BLaER1 treated with 17β-estradiol and CSF1 and Interleukin-3, amounts not matched to agents 10 nM and 100 nM (cell line): ENCODE measurements around the gene HEG1.

Experiments
- H3K27ac ChIP-seq, 11 experiments: shearing (Covaris generic); formaldehyde crosslinking; 2 replicates each; pipeline ENCODE4 v1.8.1; 2022
- H3K27me3 ChIP-seq, 11 experiments: shearing (Covaris generic); formaldehyde crosslinking; 2 replicates each; pipeline ENCODE4 v1.8.1; 2022
- H3K36me3 ChIP-seq, 11 experiments: shearing (Covaris generic); formaldehyde crosslinking; 2 replicates each; pipeline ENCODE4 v1.8.1; 2022
- H3K4me1 ChIP-seq, 10 experiments: shearing (Covaris generic); formaldehyde crosslinking; 2 replicates each; pipeline ENCODE4 v1.8.1; 2022
- H3K4me2 ChIP-seq, 11 experiments: shearing (Covaris generic); formaldehyde crosslinking; 2 replicates each; pipeline ENCODE4 v1.8.1; 2022
- H3K4me3 ChIP-seq, 10 experiments: shearing (Covaris generic); formaldehyde crosslinking; 2 replicates each; pipeline ENCODE4 v1.8.1; 2022
- H3K9ac ChIP-seq, 11 experiments: shearing (Covaris generic); formaldehyde crosslinking; 2 replicates each; pipeline ENCODE4 v1.8.1; 2022
- H3K9me3 ChIP-seq, 11 experiments: shearing (Covaris generic); formaldehyde crosslinking; replicated peaks in 1 of 11; 2 replicates each; pipeline ENCODE4 v1.8.1; 2022
- H4K20me1 ChIP-seq, 11 experiments: shearing (Covaris generic); formaldehyde crosslinking; 2 replicates each; pipeline ENCODE4 v1.8.1; 2022
- Cebpa-rat ChIP-seq, 11 experiments: shearing (Covaris generic); IDR thresholded peaks; 2 replicates each; pipeline ENCODE4 v1.8.1; 2022

HEG1 gene

DNA sequence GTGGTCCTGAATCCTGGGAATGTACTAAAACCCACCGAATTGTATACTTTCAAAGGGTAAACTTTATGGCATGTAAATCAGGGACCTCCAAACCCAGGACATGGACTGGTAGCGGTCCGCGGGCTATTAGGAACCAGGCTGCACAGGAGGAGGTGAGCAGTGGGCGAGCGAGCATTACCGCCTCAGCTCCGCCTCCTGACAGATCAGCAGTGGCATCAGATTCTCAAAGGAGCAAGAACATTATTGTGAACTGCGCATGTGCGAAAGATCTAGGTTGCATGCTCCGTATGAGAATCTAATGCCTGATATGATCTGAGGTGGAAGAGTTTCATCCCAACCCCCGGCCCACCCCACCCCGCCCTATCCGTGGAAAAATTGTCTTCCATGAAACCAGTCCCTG lies 22.2 kb downstream of the HEG1 start:
- H3K27ac ChIP-seq: no peak overlapping the region
- peaks cover 0 to 35% (median under 1%) of the 10 kb centered on the region in 11 experiments; a peak in 5 of 22 replicates for H4K20me1 ChIP-seq
- no peak for TF ChIP-seq Cebpa-rat (IDR thresholded peaks at IDR 0.05)
- H3K4me3 ChIP-seq: no peak overlapping the region
- H3K9me3 ChIP-seq: peaks cover 16 to 24% (median 18%) of the 10 kb centered on the region in 11 experiments; a peak in 21 of 22 replicates
- H3K4me1 ChIP-seq: peaks cover 12 to 33% (median 23%) of the 10 kb centered on the region in 10 experiments
- peaks cover 4 to 25% (median 7%) of the 10 kb centered on the region in 11 experiments; a peak in 14 of 22 replicates for H3K36me3 ChIP-seq
- no peak overlapping the region for H3K9ac ChIP-seq
- H3K27me3 ChIP-seq: no peaks in the 10 kb centered on the region
- no peak overlapping the region for H3K4me2 ChIP-seq

GRCh38 chr3:125033135-125033534 lies 22.7 kb downstream of the HEG1 start:
- no peaks in the 10 kb centered on the region for H3K27me3 ChIP-seq
- peaks cover 0 to 31% (median 0%) of the 10 kb centered on the region in 11 experiments; a peak in 5 of 22 replicates for H4K20me1 ChIP-seq
- no peak overlapping the region for H3K9ac ChIP-seq
- H3K4me2 ChIP-seq: peak overlapping the region in 7 of 11 experiments; percentile 63 to 79 (median 70); a peak in 13 of 22 replicates
- H3K9me3 ChIP-seq: peaks cover 16 to 24% (median 18%) of the 10 kb centered on the region in 11 experiments; a peak in 21 of 22 replicates
- no peak for TF ChIP-seq Cebpa-rat (IDR thresholded peaks at IDR 0.05)
- peaks cover 8 to 30% (median 11%) of the 10 kb centered on the region in 11 experiments; a peak in 17 of 22 replicates for H3K36me3 ChIP-seq
- no peak overlapping the region for H3K4me3 ChIP-seq
- peak overlapping the region in 2 of 11 experiments; percentile 32 to 47; a peak in 1 of 22 replicates for H3K27ac ChIP-seq
- peaks cover 12 to 37% (median 23%) of the 10 kb centered on the region in 10 experiments for H3K4me1 ChIP-seq

- Histone ChIP-seq H3K27ac (peak overlapping the region in 6 of 11 experiments; percentile 1 to 54 (median 36); a peak in 9 of 22 replicates), H3K36me3 (peaks cover 9 to 35% (median 16%) of the 10 kb centered on the region in 11 experiments; a peak in 19 of 22 replicates), H3K4me3 (no peak overlapping the region), H3K4me1 (peaks cover 12 to 37% (median 23%) of the 10 kb centered on the region in 10 experiments), H3K9ac (0 out of 22 replicates have a peak overlapping the region, but pooled peaks of 1 of the 11 experiments have one; percentile 5), H3K4me2 (peak overlapping the region; percentile 29 to 79 (median 66)), H4K20me1 (peaks cover 0 to 27% (median 0%) of the 10 kb centered on the region in 11 experiments; a peak in 5 of 22 replicates), H3K9me3 (peaks cover 16 to 24% (median 18%) of the 10 kb centered on the region in 11 experiments; a peak in 21 of 22 replicates), H3K27me3 (no peaks in the 10 kb centered on the region)
- TF ChIP-seq Cebpa-rat (IDR thresholded peaks at IDR 0.05): no peak
Observed at GRCh38 chr3:125032683-125033082, 23.1 kb downstream of the HEG1 start.

- Histone ChIP-seq H3K27ac (peak overlapping the region in 6 of 11 experiments; percentile 1 to 54 (median 36); a peak in 9 of 22 replicates), H3K4me2 (peak overlapping the region; percentile 29 to 79 (median 66)), H3K27me3 (no peaks in the 10 kb centered on the region), H3K4me3 (no peak overlapping the region), H3K9me3 (peaks cover 16 to 24% (median 18%) of the 10 kb centered on the region in 11 experiments; a peak in 21 of 22 replicates), H3K4me1 (peaks cover 12 to 37% (median 23%) of the 10 kb centered on the region in 10 experiments), H4K20me1 (peaks cover 0 to 22% (median 0%) of the 10 kb centered on the region in 11 experiments; a peak in 4 of 22 replicates), H3K9ac (0 out of 22 replicates have a peak overlapping the region, but pooled peaks of 1 of the 11 experiments have one; percentile 5), H3K36me3 (peaks cover 13 to 40% (median 19%) of the 10 kb centered on the region in 11 experiments; a peak in 21 of 22 replicates)
- TF ChIP-seq Cebpa-rat (IDR thresholded peaks at IDR 0.05): no peak
Observed at GRCh38 chr3:125032100-125032643, 23.6 kb downstream of the HEG1 start.

DNA sequence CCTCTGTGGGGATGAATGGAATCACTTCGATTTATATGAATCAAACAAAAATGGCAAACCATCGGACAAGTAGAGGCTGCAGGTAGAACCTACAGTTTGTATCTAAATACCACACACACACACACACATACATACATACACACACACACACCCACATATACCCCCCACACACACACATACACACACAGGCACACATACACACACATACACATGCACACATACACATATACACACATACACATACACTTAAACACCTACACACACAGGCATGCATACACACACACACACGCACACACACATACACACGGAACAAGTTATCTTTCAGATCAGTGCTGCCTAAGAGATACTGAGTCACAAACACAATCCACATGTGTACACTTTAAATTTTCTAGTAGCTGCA lies 24.3 kb downstream of the HEG1 start:
- no peaks in the 10 kb centered on the region for H3K27me3 ChIP-seq
- no peak overlapping the region for H3K9ac ChIP-seq
- H3K4me2 ChIP-seq: peak overlapping the region in 1 of 11 experiments; percentile 2; a peak in 1 of 22 replicates
- H3K9me3 ChIP-seq: peaks cover 16 to 24% (median 18%) of the 10 kb centered on the region in 11 experiments; a peak in 21 of 22 replicates
- TF ChIP-seq Cebpa-rat (IDR thresholded peaks at IDR 0.05): no peak
- peaks cover 17 to 46% (median 24%) of the 10 kb centered on the region in 11 experiments; a peak in 21 of 22 replicates for H3K36me3 ChIP-seq
- H4K20me1 ChIP-seq: peaks cover 0 to 17% (median 0%) of the 10 kb centered on the region in 11 experiments; a peak in 4 of 22 replicates
- H3K27ac ChIP-seq: no peak overlapping the region
- peaks cover 12 to 37% (median 23%) of the 10 kb centered on the region in 10 experiments for H3K4me1 ChIP-seq
- H3K4me3 ChIP-seq: no peak overlapping the region

- no peak for TF ChIP-seq Cebpa-rat (IDR thresholded peaks at IDR 0.05)
- Histone ChIP-seq H3K27me3 (peaks cover 0 to 11% (median 0%) of the 10 kb centered on the region in 11 experiments; a peak in 1 of 22 replicates), H3K9ac (no peak overlapping the region), H3K36me3 (peaks cover 17 to 51% (median 33%) of the 10 kb centered on the region in 11 experiments; a peak in 20 of 22 replicates), H3K4me2 (peak overlapping the region in 8 of 11 experiments; percentile 7 to 52 (median 34); a peak in 12 of 22 replicates), H3K4me3 (no peak overlapping the region), H4K20me1 (peaks cover 0 to 26% (median 0%) of the 10 kb centered on the region in 11 experiments; a peak in 4 of 22 replicates), H3K9me3 (peaks cover 0 to 4% (median 0%) of the 10 kb centered on the region in 11 experiments; a peak in 1 of 22 replicates), H3K4me1 (peaks cover 21 to 52% (median 36%) of the 10 kb centered on the region in 10 experiments), H3K27ac (no peak overlapping the region)
Observed at GRCh38 chr3:125028657-125029056, 27.1 kb downstream of the HEG1 start.

- Histone ChIP-seq H3K9ac (peak overlapping the region in 1 of 11 experiments; percentile 3; a peak in 1 of 22 replicates), H3K27ac (no peak overlapping the region)
Observed at GRCh38 chr3:125025642-125026041, 30.2 kb downstream of the HEG1 start.

DNA sequence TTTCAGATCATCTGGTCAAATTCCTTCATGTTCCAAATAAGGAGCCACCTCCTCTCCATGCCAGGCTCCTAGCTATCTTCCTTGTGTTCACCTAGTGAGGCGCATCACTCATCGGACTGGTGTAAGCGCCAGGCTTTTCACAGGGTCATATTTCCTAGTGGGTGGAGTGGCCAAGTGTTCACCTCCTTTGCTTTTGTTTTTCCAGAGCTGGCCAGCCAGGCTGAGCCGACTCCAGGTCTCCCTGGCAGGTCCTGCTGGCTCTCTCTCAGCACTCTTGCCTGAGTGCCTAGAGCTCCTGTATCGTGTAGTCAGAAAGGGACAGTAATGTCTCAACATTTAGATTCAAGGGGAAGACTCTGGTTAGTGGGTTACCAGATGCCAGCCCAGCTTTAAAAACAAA lies 31.0 kb downstream of the HEG1 start:
- peaks cover 27 to 65% (median 49%) of the 10 kb centered on the region in 11 experiments; a peak in 21 of 22 replicates for H3K36me3 ChIP-seq

More at GRCh38 chr3:125025642-125026041, 30.2 kb downstream of the HEG1 start:
- H3K4me2 ChIP-seq: no peak overlapping the region
- peaks cover 0 to 32% (median 0%) of the 10 kb centered on the region in 11 experiments; a peak in 3 of 22 replicates for H4K20me1 ChIP-seq
- no peak overlapping the region for H3K4me3 ChIP-seq
- no peak for TF ChIP-seq Cebpa-rat (IDR thresholded peaks at IDR 0.05)
- peaks cover 23 to 52% (median 35%) of the 10 kb centered on the region in 10 experiments for H3K4me1 ChIP-seq
- H3K27me3 ChIP-seq: peaks cover 0 to 16% (median 0%) of the 10 kb centered on the region in 11 experiments; a peak in 2 of 22 replicates
- peaks cover 20 to 57% (median 41%) of the 10 kb centered on the region in 11 experiments; a peak in 21 of 22 replicates for H3K36me3 ChIP-seq
- H3K9me3 ChIP-seq: peaks cover 0 to 4% (median 0%) of the 10 kb centered on the region in 11 experiments; a peak in 1 of 22 replicates

More for the DNA sequence above, 31.0 kb downstream of the HEG1 start:
- Histone ChIP-seq H3K4me1 (peaks cover 23 to 52% (median 35%) of the 10 kb centered on the region in 10 experiments), H3K9ac (no peak overlapping the region), H3K27me3 (peaks cover 0 to 16% (median 0%) of the 10 kb centered on the region in 11 experiments; a peak in 2 of 22 replicates), H3K9me3 (no peaks in the 10 kb centered on the region), H3K4me2 (peak overlapping the region in 10 of 11 experiments; percentile 27 to 60 (median 45); a peak in 17 of 22 replicates), H3K4me3 (no peak overlapping the region), H4K20me1 (peaks cover 0 to 32% (median 0%) of the 10 kb centered on the region in 11 experiments; a peak in 3 of 22 replicates), H3K27ac (no peak overlapping the region)
- no peak for TF ChIP-seq Cebpa-rat (IDR thresholded peaks at IDR 0.05)
